WI38 (cell line): ENCODE results near the gene PPP1R13B.

Experiments used
- H3K4me3 ChIP-seq: 2 replicates; pipeline ENCODE4 v1.5.1; 2011; ENCODE audit warnings: low read depth, mild to moderate bottlenecking, control low read depth, low read length
- CTCF ChIP-seq: IDR thresholded peaks from 2 replicates; pipeline ENCODE4 v1.5.1; 2012; ENCODE audit warnings: low read depth, mild to moderate bottlenecking, control low read depth, low read length

PPP1R13B gene

DNA sequence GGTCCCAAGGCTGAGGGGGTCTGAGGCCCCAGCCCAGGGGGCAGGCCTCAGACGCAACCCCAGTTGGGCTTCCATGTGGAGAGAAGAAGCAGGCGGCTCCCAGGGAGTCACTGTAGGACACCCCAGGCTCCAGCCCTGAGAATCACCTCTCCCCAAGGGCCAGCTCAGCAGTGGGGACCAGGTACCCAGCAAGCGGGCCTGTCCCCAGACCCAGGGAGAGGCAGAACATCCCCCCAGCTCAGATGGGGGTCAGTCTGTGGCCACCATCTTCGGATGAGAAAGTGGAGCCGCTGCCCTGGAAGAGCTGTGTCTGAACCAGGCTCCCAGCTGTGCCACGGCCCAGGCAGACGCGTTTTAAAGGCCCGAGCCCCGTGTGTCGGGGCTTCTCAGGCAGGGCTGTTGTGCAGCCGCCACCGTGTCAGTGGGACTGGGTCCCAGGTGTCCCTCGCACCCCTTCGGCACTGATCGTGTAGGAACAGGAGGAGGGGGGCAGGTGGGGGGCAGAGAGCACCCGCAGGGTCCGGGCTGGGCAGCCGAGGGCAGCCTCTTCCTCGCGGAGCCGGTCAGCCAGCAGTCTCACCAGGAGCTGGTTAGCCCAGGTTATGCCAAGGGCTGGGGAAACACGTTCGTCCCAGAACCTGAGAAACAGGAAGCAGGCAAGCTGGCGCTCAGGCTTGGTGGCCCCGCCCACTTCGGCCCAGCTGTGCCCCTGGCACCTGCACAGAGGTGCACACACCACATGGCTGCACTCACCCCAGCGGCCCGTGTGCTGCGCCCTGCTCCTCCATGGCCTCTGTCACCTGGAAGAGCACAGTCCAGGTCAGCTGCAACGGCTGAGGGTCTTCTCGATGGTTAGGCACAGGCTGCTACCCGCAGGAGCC is 148.8 kb downstream of the PPP1R13B start:
- H3K4me3 ChIP-seq = no peak overlapping the region
- no peak for TF ChIP-seq CTCF

GRCh38 chr14:103697603-103698379 is 149.6 kb downstream of the PPP1R13B start:
- H3K4me3 ChIP-seq = no peak overlapping the region
- no peak for TF ChIP-seq CTCF

GRCh38 chr14:103697206-103697602 is 150.2 kb downstream of the PPP1R13B start:
- TF ChIP-seq CTCF = no peak

DNA sequence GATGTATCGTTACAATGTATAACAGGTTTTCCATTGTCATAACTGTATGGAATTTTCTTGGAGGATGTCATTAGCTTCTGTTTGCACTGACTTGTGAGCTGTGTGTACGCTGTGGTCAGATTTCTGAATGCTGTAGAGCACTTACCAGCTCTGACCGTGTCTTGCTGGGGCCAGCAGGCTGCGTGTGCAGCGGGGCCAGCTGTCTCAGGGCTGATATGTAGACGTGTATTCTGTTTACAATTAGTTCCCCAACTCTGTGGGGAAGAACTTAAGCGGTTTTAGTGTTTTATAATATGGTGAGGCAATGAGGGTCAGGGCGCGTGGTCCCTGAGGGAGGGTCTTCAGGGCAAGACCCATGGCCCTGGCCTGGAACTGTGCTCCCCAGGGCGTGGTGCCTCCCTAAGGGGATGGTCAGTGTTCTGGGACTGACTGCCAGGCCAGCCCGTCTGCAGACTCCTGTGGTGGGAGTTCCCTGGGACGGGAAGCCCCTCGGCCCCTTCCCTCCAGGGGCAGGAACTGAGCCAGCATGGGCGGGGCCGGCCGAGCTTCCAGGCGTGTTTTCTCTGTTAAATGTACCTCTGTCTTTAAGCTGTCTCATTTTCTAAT is 150.8 kb downstream of the PPP1R13B start:
- no peak for TF ChIP-seq CTCF
- no peak overlapping the region for H3K4me3 ChIP-seq

More at GRCh38 chr14:103697206-103697602, 150.2 kb downstream of the PPP1R13B start:
- no peak overlapping the region for H3K4me3 ChIP-seq

DNA sequence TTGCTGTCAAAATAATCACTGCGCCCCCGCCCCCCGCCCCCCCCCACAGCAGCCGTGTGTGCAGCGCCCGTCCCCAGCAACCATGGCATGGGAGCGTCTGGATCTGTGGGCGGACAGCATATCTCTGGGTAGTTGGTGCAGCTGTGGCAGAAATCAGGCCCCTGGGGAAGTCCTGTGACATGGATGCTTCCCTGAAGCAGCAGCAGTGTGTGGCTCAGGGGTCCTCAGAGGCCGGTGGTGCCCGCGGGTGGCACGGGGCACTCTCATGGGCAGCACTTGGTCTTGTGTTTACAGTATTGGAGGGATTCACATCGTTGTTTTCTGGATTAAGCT is 151.3 kb downstream of the PPP1R13B start:
- H3K4me3 ChIP-seq = no peak overlapping the region

GRCh38 chr14:103695296-103696069 is 151.9 kb downstream of the PPP1R13B start:
- H3K4me3 ChIP-seq = no peak overlapping the region
- TF ChIP-seq CTCF = no peak

More for the DNA sequence above, 151.3 kb downstream of the PPP1R13B start:
- no peak for TF ChIP-seq CTCF
